Thymus (tissue), 14 donors: ENCODE measurements around the gene NUDT11. TPM values are rescaled to one million over a fixed set of nuclear protein-coding genes. Genes with fewer than 3 reads are reported as not detected.
"Not testable (repeated sequence)": the region's sequence is repeated elsewhere in the genome, so short reads cannot be mapped to it uniquely, and the experiment has no call there.

ENCODE experiments used
- DNase-seq, 9 donors: peaks; one replicate each; pipeline ENCODE4 v3.0.0-alpha.2; 2013; ENCODE audit warnings: low spot score in 9 of 9, low read depth in 6 of 9, missing footprints in 1 of 9
- H3K27ac ChIP-seq, 2 donors: one replicate each; pipeline ENCODE4 v1.5.1; 2013; ENCODE audit warnings: control low read depth in 1 of 2, low read depth in 1 of 2, low read length in 1 of 2, mild to moderate bottlenecking in 1 of 2, moderate library complexity in 1 of 2
- H3K27me3 ChIP-seq, 2 donors: one replicate each; pipeline ENCODE4 v1.5.1; 2013; ENCODE audit warnings: low read length in 1 of 2; ENCODE audit not compliant: control insufficient read depth in 2 of 2, insufficient read depth in 1 of 2
- H3K36me3 ChIP-seq, 2 donors: one replicate each; pipeline ENCODE4 v1.5.1; 2013; ENCODE audit warnings: low read length in 1 of 2, mild to moderate bottlenecking in 1 of 2, moderate library complexity in 1 of 2; ENCODE audit not compliant: control insufficient read depth in 2 of 2, insufficient read depth in 2 of 2
- H3K4me1 ChIP-seq, 2 donors: one replicate each; pipeline ENCODE4 v1.5.1; 2013; ENCODE audit warnings: low read length in 2 of 2; ENCODE audit not compliant: control insufficient read depth in 2 of 2, insufficient read depth in 2 of 2
- H3K4me3 ChIP-seq, 2 donors: one replicate each; pipeline ENCODE4 v1.5.1; 2013; ENCODE audit warnings: low read length in 2 of 2, control low read depth in 1 of 2, mild to moderate bottlenecking in 1 of 2
- H3K9me3 ChIP-seq, 2 donors: one replicate each; pipeline ENCODE4 v1.5.1; 2013; ENCODE audit warnings: low read length in 1 of 2, mild to moderate bottlenecking in 1 of 2; ENCODE audit not compliant: control insufficient read depth in 2 of 2, insufficient read depth in 1 of 2
- WGBS: extraction: QIAGEN DNeasy Blood & Tissue Kit; methylation state at CpG from one replicate; pipeline ENCODE4 v1.1.7; 2013; 5-methylcytosine and 5-hydroxymethylcytosine counted together
- long read RNA-seq, 10 donors: transcript quantifications; one replicate each; lab custom pipeline, GENCODE V29; 2026
- polyA plus RNA-seq: library from polyadenylated mRNA; stranded (reverse); fragments of 200-250 nt; gene quantifications from one replicate; pipeline ENCODE4 v1.2.3, GENCODE V29; 2013
- total RNA-seq: library from RNA; stranded (reverse); fragments of 120-200 nt; gene quantifications from one replicate; pipeline ENCODE4 v1.2.4, GENCODE V29; 2013
- donor health status: healthy.

NUDT11 gene
- total RNA-seq (5.2 TPM), polyA plus RNA-seq (3.0 TPM)
- long read RNA-seq, donor 1 = 0 reads
- long read RNA-seq, donor 2, transcript NUDT11-201 (2 exons, 2,385 nt) = major isoform, 8 of 8 reads
- long read RNA-seq, donor 2, partial matches to known transcripts = 0 of 8 reads
- long read RNA-seq, donor 2, other reads (novel, unspliced or antisense) = 0 of 8 reads
- long read RNA-seq, donor 3, partial matches to known transcripts = 0 of 4 reads
- long read RNA-seq, donor 3, other reads (novel, unspliced or antisense) = 0 of 4 reads
- long read RNA-seq, donor 4, partial matches to known transcripts = 0 of 2 reads
- long read RNA-seq, donor 4, other reads (novel, unspliced or antisense) = 0 of 2 reads
- long read RNA-seq, donor 5, partial matches to known transcripts = 0 of 1 reads
- long read RNA-seq, donor 5, other reads (novel, unspliced or antisense) = 0 of 1 reads
- long read RNA-seq, donor 6, partial matches to known transcripts = 0 of 3 reads
- long read RNA-seq, donor 6, other reads (novel, unspliced or antisense) = 0 of 3 reads
- long read RNA-seq, donor 7, partial matches to known transcripts = 0 of 3 reads
- long read RNA-seq, donor 7, other reads (novel, unspliced or antisense) = 0 of 3 reads
- long read RNA-seq, donor 8, partial matches to known transcripts = 0 of 2 reads
- long read RNA-seq, donor 8, other reads (novel, unspliced or antisense) = 0 of 2 reads
- long read RNA-seq, donor 9, partial matches to known transcripts = 0 of 1 reads
- long read RNA-seq, donor 9, other reads (novel, unspliced or antisense) = 0 of 1 reads
- long read RNA-seq, donor 10, partial matches to known transcripts = 0 of 3 reads
- long read RNA-seq, donor 10, other reads (novel, unspliced or antisense) = 0 of 3 reads

DNA sequence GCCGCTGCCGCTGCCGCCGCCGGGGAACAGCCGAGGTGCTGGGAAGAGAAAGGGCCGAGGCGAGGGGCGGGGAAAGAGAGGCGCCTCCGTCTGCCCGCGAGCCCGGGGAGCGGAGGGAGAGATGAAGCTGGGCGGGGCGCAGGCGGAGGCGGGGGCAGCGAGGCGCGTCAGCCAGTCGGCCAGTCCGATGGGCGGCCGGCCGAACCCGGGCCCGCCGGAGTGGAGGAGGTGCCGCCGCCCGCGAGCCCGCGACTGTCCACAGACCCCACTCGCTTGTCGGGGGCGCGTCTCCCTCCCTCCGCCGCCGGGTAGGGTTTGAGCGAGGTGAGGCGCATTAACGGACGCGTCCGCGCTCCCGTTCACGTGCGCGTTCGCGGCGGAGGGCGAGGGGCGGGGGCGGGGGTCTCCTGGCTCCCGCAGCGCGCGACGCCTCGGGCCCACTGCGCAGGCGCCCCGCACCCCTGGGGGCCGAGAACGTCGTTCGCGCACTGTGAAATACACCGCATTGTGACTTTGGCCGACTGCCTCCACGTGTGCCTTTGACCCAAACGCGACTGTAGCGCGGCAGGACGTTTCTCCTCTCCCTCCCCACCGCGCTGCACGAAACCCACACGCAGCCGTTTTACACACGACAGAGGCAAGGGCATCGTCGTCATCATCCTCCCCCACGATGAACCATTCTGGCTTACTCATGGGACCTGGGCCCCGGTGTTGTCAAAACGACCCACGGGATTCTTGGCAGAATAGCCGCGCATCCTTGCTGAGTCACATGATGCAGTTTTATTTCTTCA lies at the start of gene NUDT11:
Gene NUDT11, minus strand, starts transcription at position 92 of the 791 bp plus-strand sequence. CDS start 148 bp downstream, outside the sequence.
- DNase-seq = peak in 6 of 9 donors; percentile 10 to 72 (median 42)
- under 1% methylated on average over 96 of the region's 96 CpGs for WGBS
- Histone ChIP-seq H3K4me1 (no peaks in the 10 kb centered on the region), H3K27ac (no peak within 1 kb of the TSS), H3K9me3 (no peaks in the 10 kb centered on the region), H3K36me3 (no peaks in the 10 kb centered on the region), H3K4me3 (peak within 1 kb of the TSS; percentile 46 to 53), H3K27me3 (peaks cover 0 to 3% of the 10 kb centered on the region in 2 donors)

DNA sequence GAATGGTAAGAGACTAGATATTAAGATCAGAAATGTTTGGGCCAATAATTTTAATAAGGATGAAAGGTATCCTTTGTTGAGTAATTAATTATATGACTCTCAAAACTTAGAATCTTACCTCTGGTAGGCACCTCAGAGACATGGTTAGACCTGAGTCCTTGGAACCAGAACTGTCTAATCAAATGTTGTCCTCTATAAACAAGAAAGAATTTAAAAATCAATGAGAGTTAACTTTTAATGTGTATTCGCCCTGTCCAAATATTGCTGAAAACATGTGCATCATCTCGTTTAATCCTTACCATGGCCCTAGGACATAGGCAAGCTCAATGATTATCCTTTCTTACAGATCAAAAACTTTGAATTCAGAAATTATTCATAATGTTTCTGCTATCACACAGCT lies 24.0 kb upstream of the NUDT11 start:
- Histone ChIP-seq H3K4me1 (no peaks in the 10 kb centered on the region), H3K4me3 (no peak overlapping the region), H3K9me3 (no peaks in the 10 kb centered on the region), H3K27me3 (no peaks in the 10 kb centered on the region), H3K36me3 (no peaks in the 10 kb centered on the region), H3K27ac (no peak overlapping the region)
- DNase-seq = no peak
- 94% methylated on average over 2 of the region's 2 CpGs for WGBS

DNA sequence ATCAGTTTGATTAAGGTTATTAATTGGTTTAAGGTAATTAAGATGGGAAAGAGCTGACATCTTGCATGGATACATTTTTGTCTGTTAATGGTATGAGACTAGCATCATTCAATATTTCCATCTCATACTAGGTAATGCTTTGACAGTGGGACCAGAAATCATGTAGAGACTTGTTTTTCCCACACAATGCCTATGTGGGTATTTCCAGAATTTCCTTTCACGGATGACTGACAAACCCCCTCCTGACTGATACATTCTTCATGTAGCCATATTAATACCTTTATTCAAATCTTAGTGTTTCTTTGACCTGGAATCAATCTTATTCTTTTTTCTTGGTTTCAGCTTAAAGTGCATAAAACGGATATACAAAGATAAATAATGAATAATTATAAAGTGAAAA lies 22.7 kb upstream of the NUDT11 start:
- not testable (repeated sequence) for H3K4me1 ChIP-seq, H3K4me3 ChIP-seq, H3K9me3 ChIP-seq, DNase-seq, H3K27me3 ChIP-seq, H3K27ac ChIP-seq, H3K36me3 ChIP-seq
- 89% methylated on average over 2 of the region's 2 CpGs for WGBS

DNA sequence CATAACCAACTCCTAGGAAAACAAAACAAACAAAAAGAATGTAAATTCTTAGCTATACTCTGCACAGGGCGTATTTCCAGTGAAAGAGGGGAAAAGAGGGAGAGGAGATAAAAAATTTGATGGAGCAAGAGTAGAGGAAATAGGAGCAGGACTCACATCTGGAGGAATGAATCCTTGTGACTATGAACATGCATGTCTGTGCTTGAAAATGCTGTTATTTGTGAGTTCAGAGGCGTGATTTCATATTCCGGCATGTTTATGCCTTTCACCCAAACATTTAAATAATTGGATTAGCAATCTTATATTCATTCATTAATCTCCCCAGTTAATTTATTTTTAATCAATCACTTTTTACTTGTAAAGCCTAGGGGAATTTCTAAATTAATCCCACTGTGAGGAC lies 11.2 kb upstream of the NUDT11 start:
- H3K27ac ChIP-seq = no peak overlapping the region
- no peak for DNase-seq
- no peaks in the 10 kb centered on the region for H3K4me1 ChIP-seq
- no peaks in the 10 kb centered on the region for H3K27me3 ChIP-seq
- no peak overlapping the region for H3K4me3 ChIP-seq
- no peaks in the 10 kb centered on the region for H3K36me3 ChIP-seq
- no peaks in the 10 kb centered on the region for H3K9me3 ChIP-seq
- 97% methylated on average over 3 of the region's 3 CpGs for WGBS

DNA sequence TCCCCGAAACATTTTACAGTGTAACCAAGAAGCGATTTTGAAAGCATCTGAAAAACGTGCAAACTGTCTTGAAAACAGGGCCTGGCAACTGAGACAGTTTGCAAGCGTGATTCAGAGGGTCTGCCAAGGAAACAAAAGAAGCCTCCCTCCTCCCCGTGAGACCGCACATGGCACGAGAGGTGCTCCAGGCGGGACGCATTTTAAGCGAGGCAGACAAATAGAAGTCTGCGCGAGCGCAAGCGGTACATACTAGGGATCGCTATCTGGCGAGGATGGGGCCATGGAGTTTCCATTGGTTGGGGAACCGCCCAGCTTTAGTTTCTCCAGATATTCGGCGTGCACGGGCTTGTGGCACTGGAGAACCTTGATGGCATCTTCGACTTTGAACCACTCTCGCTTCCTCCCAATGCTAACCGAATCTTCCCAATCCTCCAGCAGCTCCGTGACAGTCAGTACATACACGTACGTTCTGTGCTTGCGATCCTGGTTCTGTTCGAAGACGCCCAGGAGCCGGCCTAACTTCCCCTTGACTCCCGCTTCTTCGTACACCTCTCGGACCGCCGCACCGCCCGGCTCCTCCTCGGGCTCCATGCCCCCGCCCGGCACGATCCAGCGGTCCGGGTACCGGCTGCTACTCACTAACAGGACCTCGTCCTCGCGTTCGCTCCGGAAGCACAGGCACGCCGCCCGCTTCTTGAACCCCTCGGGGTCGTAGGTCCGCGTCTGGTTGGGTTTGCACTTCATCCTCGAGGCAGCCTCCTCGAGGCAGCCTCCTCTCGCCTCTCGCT lies 497 bp downstream of the NUDT11 start:
- under 1% methylated on average over 50 of the region's 60 CpGs for WGBS
- peak overlapping the region; percentile 46 to 53 for H3K4me3 ChIP-seq
- H3K27me3 ChIP-seq, H3K27ac ChIP-seq, H3K9me3 ChIP-seq, H3K36me3 ChIP-seq, H3K4me1 ChIP-seq: not testable (repeated sequence)
- DNase-seq = peak in 4 of 9 donors; percentile 1 to 47 (median 10)

DNA sequence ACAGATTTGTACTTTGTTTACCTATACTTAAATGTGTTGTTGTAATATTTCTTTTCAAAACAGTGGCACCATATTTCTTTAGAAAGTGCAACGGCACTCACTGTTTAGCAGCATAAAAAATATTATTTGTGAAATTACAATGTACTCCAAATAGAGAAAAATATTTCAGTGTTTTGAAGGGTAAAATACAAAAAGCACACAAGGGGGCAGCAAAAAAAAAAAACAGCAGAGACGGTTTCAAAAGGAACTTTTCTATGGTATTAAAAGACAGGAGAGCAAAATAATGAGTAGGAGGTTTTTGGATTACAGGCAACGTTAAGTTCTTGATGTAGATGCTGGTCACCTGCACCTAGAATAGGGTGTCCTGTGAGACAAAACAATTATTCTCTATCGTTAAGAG lies 2.0 kb downstream of the NUDT11 start:
- H3K9me3 ChIP-seq = no peaks in the 10 kb centered on the region
- peaks cover 0 to 3% of the 10 kb centered on the region in 2 donors for H3K27me3 ChIP-seq
- no peak overlapping the region for H3K4me3 ChIP-seq
- WGBS = 41% methylated on average over 4 of the region's 4 CpGs
- no peak overlapping the region for H3K27ac ChIP-seq
- H3K4me1 ChIP-seq = no peaks in the 10 kb centered on the region
- no peaks in the 10 kb centered on the region for H3K36me3 ChIP-seq
- peak in 1 of 9 donors; percentile 26 for DNase-seq

DNA sequence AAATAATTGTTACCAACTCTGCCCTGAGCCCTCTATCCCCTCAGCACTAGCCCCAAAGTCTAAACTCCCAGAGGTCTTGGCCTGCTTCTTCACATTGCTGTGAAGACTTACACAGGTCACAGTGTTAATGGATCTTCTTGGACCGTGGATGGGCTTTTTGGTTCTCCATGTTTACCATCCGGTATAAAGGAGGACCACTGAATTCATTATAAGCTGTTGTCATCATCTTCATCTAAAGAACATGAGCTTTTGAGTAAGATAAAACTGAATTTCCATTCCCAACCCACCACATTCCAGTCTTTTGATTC lies 8.5 kb downstream of the NUDT11 start:
- 99% methylated on average over 2 of the region's 2 CpGs for WGBS
- H3K36me3 ChIP-seq = no peaks in the 10 kb centered on the region
- no peaks in the 10 kb centered on the region for H3K4me1 ChIP-seq
- H3K27ac ChIP-seq = no peak overlapping the region
- H3K9me3 ChIP-seq = no peaks in the 10 kb centered on the region
- no peaks in the 10 kb centered on the region for H3K27me3 ChIP-seq
- H3K4me3 ChIP-seq = no peak overlapping the region
- DNase-seq = no peak

DNA sequence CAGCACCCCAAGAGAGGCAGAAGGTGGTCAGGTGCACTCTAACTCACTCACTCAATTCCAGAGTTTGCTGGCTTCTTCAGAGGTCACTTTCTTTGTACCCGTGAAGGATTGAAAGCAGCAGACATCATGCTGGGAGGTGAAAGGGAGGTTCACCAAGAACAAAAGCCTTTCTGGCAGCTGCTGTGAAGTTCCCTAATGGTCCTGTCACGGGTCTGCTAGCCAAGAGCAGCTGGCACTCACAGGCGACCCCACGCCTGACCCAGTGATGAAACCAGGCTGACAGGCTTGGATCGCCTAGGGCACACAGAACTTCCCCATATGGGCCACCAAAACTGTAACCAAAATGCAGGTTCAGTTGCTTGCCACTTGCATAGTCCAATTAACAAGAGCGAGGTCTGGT lies 11.8 kb downstream of the NUDT11 start:
- DNase-seq = no peak
- Histone ChIP-seq H3K27me3 (no peaks in the 10 kb centered on the region), H3K4me3 (no peak overlapping the region), H3K4me1 (no peaks in the 10 kb centered on the region), H3K36me3 (no peaks in the 10 kb centered on the region), H3K27ac (no peak overlapping the region), H3K9me3 (no peaks in the 10 kb centered on the region)
- WGBS = 93% methylated on average over 6 of the region's 6 CpGs
